Osteocyte (in vitro differentiated cells): ENCODE results near the gene SERPINB7. TPM values are rescaled to one million over a fixed set of nuclear protein-coding genes. Genes with fewer than 3 reads are reported as not detected.

Experiments used
- DNase-seq: peaks from one replicate; pipeline ENCODE4 v3.0.0; 2021; ENCODE audit warnings: mixed read lengths; ENCODE audit not compliant: unreplicated experiment; ENCODE audit errors: extremely low spot score
- H3K27ac Mint-ChIP-seq: one replicate; pipeline ENCODE4 v1.8.0; 2021; ENCODE audit warnings: mild to moderate bottlenecking, mixed read lengths; ENCODE audit not compliant: unreplicated experiment
- H3K27me3 Mint-ChIP-seq: one replicate; pipeline ENCODE4 v1.8.0; 2021; ENCODE audit warnings: mixed read lengths; ENCODE audit not compliant: unreplicated experiment
- H3K36me3 Mint-ChIP-seq: one replicate; pipeline ENCODE4 v1.8.0; 2021; ENCODE audit warnings: mixed read lengths; ENCODE audit not compliant: unreplicated experiment
- H3K4me1 Mint-ChIP-seq: one replicate; pipeline ENCODE4 v1.8.0; 2021; ENCODE audit warnings: mixed read lengths; ENCODE audit not compliant: unreplicated experiment
- H3K4me3 Mint-ChIP-seq: one replicate; pipeline ENCODE4 v1.8.0; 2021; ENCODE audit warnings: mild to moderate bottlenecking, moderate library complexity, mixed read lengths; ENCODE audit not compliant: unreplicated experiment
- H3K9me3 Mint-ChIP-seq: one replicate; pipeline ENCODE4 v1.8.0; 2021; ENCODE audit warnings: mixed read lengths; ENCODE audit not compliant: unreplicated experiment
- CTCF ChIP-seq: fragments of 200-600 bp; sonication (generic); IDR thresholded peaks from 2 replicates; pipeline ENCODE4 v1.5.0; 2021; ENCODE audit warnings: antibody characterized with exemption, mild to moderate bottlenecking, moderate library complexity
- total RNA-seq: library from RNA; stranded (reverse); gene quantifications from 2 replicates; pipeline ENCODE4 v1.2.1, GENCODE V29; 2021

Gene SERPINB7
- total RNA-seq, 1 donor from 2014 or later = not detected

- no peak overlapping the region for H3K4me3 Mint-ChIP-seq
- no peak for DNase-seq
- no peaks in the 10 kb centered on the region for H3K4me1 Mint-ChIP-seq
- no peaks in the 10 kb centered on the region for H3K36me3 Mint-ChIP-seq
- H3K9me3 Mint-ChIP-seq = no peaks in the 10 kb centered on the region
- H3K27me3 Mint-ChIP-seq = peaks cover 16% of the 10 kb centered on the region
- TF ChIP-seq CTCF = peak; percentile 41
- no peak overlapping the region for H3K27ac Mint-ChIP-seq
Measured at GRCh38 chr18:63741769-63742168, 33.4 kb upstream of the SERPINB7 start.

DNA sequence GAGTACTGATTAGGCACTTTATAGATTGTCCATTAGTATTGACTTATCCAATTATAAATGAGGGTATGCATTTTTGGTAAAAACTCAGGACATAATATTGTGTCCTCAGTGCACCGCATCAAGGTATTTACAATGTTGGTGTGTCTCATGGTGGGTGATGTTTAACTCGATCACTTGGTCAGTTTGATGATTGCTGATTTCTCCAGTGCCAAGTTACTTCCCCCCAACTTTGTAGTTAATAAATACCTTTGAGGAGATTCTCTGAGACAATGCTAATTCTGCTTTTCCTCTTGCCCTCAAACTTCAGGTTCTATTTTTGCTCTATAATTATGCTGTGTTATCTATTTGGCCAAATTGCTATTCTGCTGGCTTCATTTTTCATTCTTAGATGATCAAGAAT, 28.2 kb upstream of the SERPINB7 start:
- H3K27me3 Mint-ChIP-seq = peaks cover 17% of the 10 kb centered on the region
- no peaks in the 10 kb centered on the region for H3K4me1 Mint-ChIP-seq
- H3K27ac Mint-ChIP-seq = no peak overlapping the region
- H3K4me3 Mint-ChIP-seq = no peak overlapping the region
- H3K36me3 Mint-ChIP-seq = no peaks in the 10 kb centered on the region
- no peak for DNase-seq
- H3K9me3 Mint-ChIP-seq = no peaks in the 10 kb centered on the region
- TF ChIP-seq CTCF = no peak

DNA sequence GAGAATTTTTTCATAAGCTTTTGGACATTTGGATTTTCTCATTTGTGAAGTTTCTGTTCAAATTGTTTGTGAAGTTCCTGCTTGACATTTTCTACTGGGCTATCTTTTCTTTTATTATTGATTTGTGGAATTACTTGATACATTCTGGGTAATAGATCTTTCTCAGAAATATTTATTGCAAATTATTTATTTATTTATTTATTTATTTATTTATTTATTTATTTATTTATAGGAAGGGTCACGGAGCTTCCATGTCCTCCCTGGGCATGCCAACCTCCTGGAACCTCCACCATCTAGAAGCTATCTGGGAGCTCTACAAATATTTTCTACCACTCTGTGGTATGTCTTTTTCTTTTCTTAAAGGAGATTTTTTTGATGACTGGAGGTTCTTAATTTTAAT, 25.7 kb upstream of the SERPINB7 start:
- H3K4me1 Mint-ChIP-seq = no peaks in the 10 kb centered on the region
- H3K4me3 Mint-ChIP-seq = no peak overlapping the region
- DNase-seq = no peak
- H3K9me3 Mint-ChIP-seq = no peaks in the 10 kb centered on the region
- peaks cover 16% of the 10 kb centered on the region for H3K27me3 Mint-ChIP-seq
- TF ChIP-seq CTCF = no peak
- H3K27ac Mint-ChIP-seq = no peak overlapping the region
- H3K36me3 Mint-ChIP-seq = no peaks in the 10 kb centered on the region

DNA sequence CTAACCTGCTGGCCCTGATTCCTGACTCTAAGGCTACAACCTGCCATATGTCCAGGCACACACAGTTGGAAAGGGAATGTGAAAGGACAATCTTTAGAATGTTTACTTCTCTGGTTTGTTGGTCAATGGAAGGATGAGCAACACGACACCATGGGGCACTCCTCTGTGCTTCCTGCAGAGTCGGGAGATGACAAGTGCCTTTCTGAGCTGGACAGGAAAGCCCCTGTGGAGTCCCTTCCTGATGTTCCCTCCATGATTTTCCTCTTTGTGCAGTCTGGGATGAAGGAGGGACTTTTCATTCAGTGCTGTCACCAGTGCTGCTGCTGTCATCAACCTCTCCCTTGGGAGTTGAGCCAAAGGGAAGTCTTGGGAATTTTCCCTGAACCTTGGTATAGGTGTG, 22.6 kb upstream of the SERPINB7 start:
- Mint-ChIP-seq H3K27ac (no peak overlapping the region), H3K4me3 (no peak overlapping the region), H3K4me1 (no peaks in the 10 kb centered on the region), H3K36me3 (no peaks in the 10 kb centered on the region), H3K9me3 (no peaks in the 10 kb centered on the region), H3K27me3 (peaks cover 15% of the 10 kb centered on the region)
- DNase-seq = no peak
- TF ChIP-seq CTCF = no peak

DNA sequence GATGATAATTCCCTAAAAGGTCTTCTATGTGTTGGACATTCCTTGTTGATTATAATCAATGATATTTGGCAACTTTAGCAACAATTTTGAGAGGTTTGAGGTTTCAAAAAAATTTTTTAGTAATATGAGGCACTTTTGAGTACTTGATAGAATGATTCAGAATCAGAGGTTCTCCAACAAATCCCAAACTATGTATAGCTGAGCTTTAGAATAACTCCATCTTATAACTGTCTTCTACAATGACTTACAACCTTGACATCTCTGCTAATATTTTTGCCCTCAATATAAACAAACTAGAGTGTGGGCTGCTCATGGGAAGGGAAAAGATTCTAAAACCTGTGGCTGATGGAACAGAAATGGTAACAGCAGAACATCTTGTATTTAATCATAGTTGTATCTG, 21.5 kb upstream of the SERPINB7 start:
- no peak for DNase-seq
- no peaks in the 10 kb centered on the region for H3K36me3 Mint-ChIP-seq
- no peak for TF ChIP-seq CTCF

More for the DNA sequence above, 21.5 kb upstream of the SERPINB7 start:
- Mint-ChIP-seq H3K27ac (no peak overlapping the region), H3K9me3 (no peaks in the 10 kb centered on the region), H3K4me3 (no peak overlapping the region), H3K27me3 (peaks cover 15% of the 10 kb centered on the region), H3K4me1 (no peaks in the 10 kb centered on the region)
